ENCODE results near the gene DRD1.

DRD1 gene

GRCh38 chr5:175444060-175444904, at the start of gene DRD1:
Gene DRD1 (minus strand): TSS chr5:175444182. CDS start chr5:175443099, 1,083 bp downstream.
- in situ Hi-C loops (cut with MboI; ENCODE audit: low sequenced_read_pairs) = no loop called here

GRCh38 chr5:175493726-175494125, 49.7 kb upstream of the DRD1 start:
- in situ Hi-C loops (cut with MboI; ENCODE audit: low sequenced_read_pairs) = no loop called here

DNA sequence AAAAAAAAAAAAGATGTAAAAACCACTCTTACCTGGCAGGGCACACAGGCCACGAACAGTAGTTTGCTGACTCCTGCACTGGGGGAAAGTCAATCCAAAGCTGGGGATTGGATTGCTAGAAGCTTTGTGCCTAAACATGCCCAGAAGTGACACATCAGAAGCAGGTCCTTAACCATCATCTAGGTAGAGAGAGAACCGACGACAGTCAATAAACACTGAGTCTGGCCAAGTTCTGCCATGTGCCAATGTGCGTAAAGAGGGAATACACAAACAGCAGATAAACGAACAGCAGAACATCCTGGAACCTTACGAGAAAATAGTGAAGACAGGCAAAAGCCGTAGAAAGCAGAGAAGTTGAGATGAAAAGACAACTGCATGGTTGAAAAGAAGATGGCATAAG, 49.3 kb upstream of the DRD1 start:
- in situ Hi-C loops (cut with MboI; ENCODE audit: low sequenced_read_pairs) = no loop called here

DNA sequence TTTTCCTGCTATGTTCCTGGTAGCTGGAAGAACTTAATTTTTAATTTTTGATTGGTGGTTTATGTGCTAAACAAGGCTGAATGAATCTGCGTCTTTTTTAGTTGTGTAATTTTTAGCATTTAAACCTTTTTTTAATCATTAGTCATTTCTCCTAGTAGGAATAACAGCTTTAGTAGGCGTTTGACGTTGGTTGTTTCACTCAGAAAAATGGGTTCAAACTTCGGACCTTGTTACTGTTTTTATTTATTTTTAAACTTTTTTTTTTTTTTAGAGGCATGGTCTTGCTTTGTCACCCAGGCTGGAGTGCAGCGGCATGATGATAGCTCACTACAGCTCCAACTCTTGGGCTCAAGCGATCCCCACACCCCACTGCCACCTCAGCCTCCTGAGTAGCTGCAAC, 47.2 kb upstream of the DRD1 start:
- in situ Hi-C loops (cut with MboI; ENCODE audit: low sequenced_read_pairs) = no loop called here

- in situ Hi-C loops (cut with MboI; ENCODE audit: low sequenced_read_pairs) = no loop called here
Observed at GRCh38 chr5:175489693-175490443, 45.9 kb upstream of the DRD1 start.

- in situ Hi-C loops (cut with MboI; ENCODE audit: low sequenced_read_pairs) = no loop called here
Observed at GRCh38 chr5:175487514-175488222, 43.7 kb upstream of the DRD1 start.

DNA sequence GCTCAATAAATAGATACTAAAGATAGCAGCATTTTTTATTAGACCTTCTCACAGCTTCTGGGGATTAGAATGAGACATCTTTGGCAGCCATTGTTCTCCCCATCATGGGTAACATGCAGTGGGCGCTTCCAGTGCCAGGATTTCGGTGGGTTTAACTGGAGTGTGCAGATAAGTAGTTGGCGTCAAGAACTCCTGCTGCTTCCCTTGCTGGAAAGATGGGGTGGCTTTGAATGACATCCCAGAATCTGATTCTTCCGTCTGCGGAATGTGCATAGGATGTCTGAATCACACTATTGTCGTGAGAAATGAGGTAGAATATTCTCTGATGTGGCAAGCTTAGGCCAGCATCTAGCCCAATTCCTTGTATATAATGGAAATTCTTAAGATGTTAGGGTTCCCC, 41.6 kb upstream of the DRD1 start:
- in situ Hi-C loops (cut with MboI; ENCODE audit: low sequenced_read_pairs) = no loop called here

DNA sequence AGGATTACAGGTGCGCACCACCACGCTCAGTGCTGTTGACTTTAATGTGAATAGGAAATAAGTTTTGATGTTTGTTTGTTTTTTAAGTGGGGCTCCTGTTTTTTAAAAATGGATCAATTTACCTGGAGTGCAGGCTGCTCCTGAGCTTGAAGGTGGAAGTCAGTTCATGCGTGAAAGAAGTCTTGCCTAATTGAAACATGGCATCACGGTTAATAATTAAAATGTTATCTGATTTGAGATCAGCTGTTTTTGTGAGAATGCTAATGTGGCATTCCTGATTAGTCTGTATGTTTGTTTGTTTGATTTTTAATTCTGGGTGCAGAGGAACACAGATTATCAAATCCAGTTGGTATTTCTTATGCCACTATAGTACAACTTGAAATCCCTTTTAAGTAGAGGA, 40.8 kb upstream of the DRD1 start:
- in situ Hi-C loops (cut with MboI; ENCODE audit: low sequenced_read_pairs) = no loop called here

DNA sequence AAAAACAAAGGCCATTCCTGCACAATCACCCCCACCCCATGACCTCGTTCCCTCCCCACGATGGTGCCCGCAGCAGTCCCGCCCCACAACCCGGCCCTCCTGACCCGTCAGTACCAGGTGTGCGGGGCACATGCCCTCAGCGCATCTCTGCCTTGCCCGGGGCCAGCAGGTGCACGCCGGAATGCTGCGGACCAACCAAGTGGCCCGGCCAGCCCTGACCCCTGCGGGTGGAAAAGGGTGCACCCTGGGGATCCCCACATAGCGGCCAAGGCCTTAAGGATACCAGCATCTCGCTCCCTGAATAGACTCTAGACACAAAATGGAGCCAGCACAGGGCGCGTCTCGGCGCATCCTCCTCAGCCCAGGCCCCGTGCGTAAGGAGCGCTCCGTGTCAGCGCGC, 40.3 kb upstream of the DRD1 start:
- in situ Hi-C loops (cut with MboI; ENCODE audit: low sequenced_read_pairs) = no loop called here

DNA sequence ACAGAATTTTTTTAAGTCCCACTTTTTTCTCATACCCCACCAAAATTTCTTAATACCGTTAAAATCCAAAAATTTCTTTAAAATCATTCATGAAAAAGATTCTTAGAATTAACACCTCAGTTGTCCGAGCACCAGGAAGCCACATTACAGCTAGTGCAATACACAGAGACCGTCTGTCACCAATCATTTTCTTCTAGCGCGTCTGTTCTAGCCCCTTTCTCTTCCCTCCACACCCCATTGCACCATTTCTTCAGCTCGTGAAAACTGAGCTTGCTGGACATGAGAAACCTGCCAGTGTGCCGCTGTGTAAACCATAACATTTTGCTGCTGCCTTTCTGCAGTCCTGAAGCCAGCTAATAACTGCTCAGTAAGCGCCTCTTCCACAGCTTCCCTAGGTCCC, 39.4 kb upstream of the DRD1 start:
- in situ Hi-C loops (cut with MboI; ENCODE audit: low sequenced_read_pairs) = no loop called here

GRCh38 chr5:175479125-175479881, 35.3 kb upstream of the DRD1 start:
- in situ Hi-C loops (cut with MboI; ENCODE audit: low sequenced_read_pairs) = no loop called here

- in situ Hi-C loops (cut with MboI; ENCODE audit: low sequenced_read_pairs) = no loop called here
Observed at GRCh38 chr5:175478384-175479124, 34.6 kb upstream of the DRD1 start, which contains the start of gene SFXN1. Gene SFXN1 (plus strand): TSS chr5:175478560. CDS start chr5:175492104, 13,544 bp downstream.

- in situ Hi-C loops (cut with MboI; ENCODE audit: low sequenced_read_pairs) = no loop called here
Observed at GRCh38 chr5:175478008-175478383, 34.0 kb upstream of the DRD1 start.

DNA sequence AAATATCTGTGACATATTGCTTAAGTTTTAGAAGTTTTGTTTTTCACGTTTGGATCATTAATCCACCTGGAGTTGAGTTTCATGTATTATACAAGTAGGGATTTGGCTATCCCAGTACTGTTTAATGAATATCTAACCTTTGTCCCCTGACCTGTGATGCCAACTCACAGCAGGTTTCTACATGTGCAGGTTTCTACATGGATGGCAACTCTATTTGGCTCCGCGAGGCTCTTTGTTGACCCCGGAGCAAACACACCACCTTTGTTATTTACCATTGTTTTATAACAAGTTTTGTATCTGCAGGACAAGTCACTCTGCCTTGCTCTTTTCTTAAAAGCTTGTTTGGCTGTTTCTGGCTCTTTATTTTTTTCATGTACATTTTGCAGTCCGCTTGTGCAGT, 33.5 kb upstream of the DRD1 start:
- in situ Hi-C loops (cut with MboI; ENCODE audit: low sequenced_read_pairs) = no loop called here

DNA sequence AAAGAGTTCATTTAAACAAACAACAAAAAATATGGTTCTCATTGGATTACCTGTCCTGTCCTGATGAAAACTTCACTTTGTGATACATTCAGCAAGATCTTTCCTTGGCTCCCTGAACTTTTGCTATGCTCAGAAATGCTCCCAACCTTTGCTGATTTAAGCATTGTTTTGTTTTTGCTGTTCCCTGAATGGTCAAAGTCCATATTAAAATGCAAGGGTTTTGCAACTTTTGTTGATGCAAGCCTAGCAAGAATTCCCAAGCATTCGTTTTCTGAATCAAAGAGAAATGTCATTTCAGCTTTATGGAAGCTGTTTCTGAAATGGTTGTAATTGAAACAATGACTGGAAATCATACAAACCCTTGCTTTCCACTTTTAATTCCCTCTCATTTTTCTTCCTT, 31.3 kb upstream of the DRD1 start:
- in situ Hi-C loops (cut with MboI; ENCODE audit: low sequenced_read_pairs) = no loop called here

- in situ Hi-C loops (cut with MboI; ENCODE audit: low sequenced_read_pairs) = no loop called here
Observed at GRCh38 chr5:175472378-175472777, 28.4 kb upstream of the DRD1 start.

GRCh38 chr5:175471628-175472027, 27.6 kb upstream of the DRD1 start:
- in situ Hi-C loops (cut with MboI; ENCODE audit: low sequenced_read_pairs) = no loop called here

- in situ Hi-C loops (cut with MboI; ENCODE audit: low sequenced_read_pairs) = no loop called here
Observed at GRCh38 chr5:175471196-175471595, 27.2 kb upstream of the DRD1 start.

DNA sequence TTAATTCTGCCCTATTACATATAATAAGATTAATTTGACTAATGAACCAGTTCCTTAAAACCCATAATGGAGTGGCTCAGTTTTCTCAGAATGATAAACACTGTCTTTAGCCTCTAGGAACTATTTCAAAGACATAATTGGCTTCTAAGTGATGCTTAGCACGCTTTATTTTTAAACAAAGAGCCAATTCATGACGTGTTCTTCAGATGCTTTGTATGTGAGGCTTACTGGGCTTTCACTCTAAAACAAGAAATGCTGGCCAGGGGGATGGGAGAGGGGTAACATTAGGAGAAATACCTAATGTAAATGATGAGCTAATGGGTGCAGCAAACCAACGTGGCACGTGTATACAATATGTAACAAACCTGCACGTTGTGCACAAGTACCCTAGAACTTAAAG, 26.8 kb upstream of the DRD1 start:
- in situ Hi-C loops (cut with MboI; ENCODE audit: low sequenced_read_pairs) = no loop called here

GRCh38 chr5:175469916-175470315, 25.9 kb upstream of the DRD1 start:
- in situ Hi-C loops (cut with MboI; ENCODE audit: low sequenced_read_pairs) = no loop called here

Data from HL-60/S4 treated with retinoic acid at 250 ng/mL for 4 days and 3 days (cell line).